Measurements from ENCODE around the gene JOSD2. TPM values are rescaled to one million over a fixed set of nuclear protein-coding genes. Genes with fewer than 3 reads are reported as not detected.

The JOSD2 gene
- total RNA-seq, 1 experiment from 2014 or later = 5.4 TPM

DNA sequence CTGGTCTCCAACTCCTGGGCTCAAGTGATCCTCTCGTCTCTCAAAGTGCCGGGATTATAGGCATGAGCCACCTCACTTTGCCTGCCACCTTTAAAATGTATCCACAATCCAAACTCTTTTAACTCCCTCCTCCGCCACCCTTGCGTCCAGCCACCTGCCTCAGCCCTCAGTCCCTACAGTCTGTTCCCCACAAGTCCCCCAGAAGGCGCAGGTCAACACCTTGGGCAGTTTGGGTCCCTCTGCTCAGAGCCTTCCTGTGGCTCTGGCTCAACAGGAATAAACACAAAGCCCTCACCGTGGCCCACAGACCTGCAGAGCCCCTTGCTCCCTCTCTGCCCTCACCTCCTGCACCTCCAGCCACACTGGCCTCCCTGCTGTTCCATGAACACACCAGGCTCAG lies 42.2 kb downstream of the JOSD2 start:
- no peak overlapping the region for H3K27ac ChIP-seq (ENCODE audit: insufficient read length, low read depth, low read length)
- H3K79me2 ChIP-seq (ENCODE audit: insufficient read depth, low read length) = no peaks in the 10 kb centered on the region
- no peak overlapping the region for H2BK20ac ChIP-seq (ENCODE audit: low read depth, low read length, poor library complexity, severe bottlenecking)
- H3K4me2 ChIP-seq (ENCODE audit: insufficient read depth, insufficient read length, low read length) = no peak overlapping the region
- no peak overlapping the region for H3T11ph ChIP-seq (ENCODE audit: low read length)
- no peaks in the 10 kb centered on the region for H3K9me3 Mint-ChIP-seq
- no peak overlapping the region for H4K5ac ChIP-seq (ENCODE audit: insufficient read length, low read depth, low read length)
- no peak overlapping the region for H2BK15ac ChIP-seq (ENCODE audit: low read depth, low read length)
- H3K4ac ChIP-seq (ENCODE audit: low read depth, low read length) = no peak overlapping the region
- H3K18ac ChIP-seq (ENCODE audit: insufficient read length, low read depth, low read length) = no peak overlapping the region
- no CpG with 5 or more reads among the region's 6 CpGs for WGBS (ENCODE audit: extremely low coverage, insufficient read length, low lambda C conversion rate)
- H3K9ac ChIP-seq (ENCODE audit: extremely low read depth, insufficient read length, low read length) = no peak overlapping the region
- no peak overlapping the region; a peak in 1 of 5 replicates for H3K4me3 Mint-ChIP-seq
- no peaks in the 10 kb centered on the region; a peak in 1 of 7 replicates for H3K36me3 Mint-ChIP-seq (ENCODE audit: insufficient read depth in 1 of 3, low read depth in 3 of 3)
- peak overlapping the region in 1 of 3 experiments; percentile 75; a peak in 1 of 7 replicates for H3K27ac Mint-ChIP-seq
- H4K91ac ChIP-seq (ENCODE audit: insufficient read length, low read depth, low read length) = no peak overlapping the region
- H2AFZ ChIP-seq (ENCODE audit: low read length) = no peak overlapping the region
- no peak overlapping the region for H3K14ac ChIP-seq (ENCODE audit: insufficient read depth, low read length)
- no peak overlapping the region for H2BK12ac ChIP-seq (ENCODE audit: insufficient read length, low read depth, low read length)
- H3K27me3 ChIP-seq (ENCODE audit: insufficient read depth, low read length) = no peaks in the 10 kb centered on the region
- no peaks in the 10 kb centered on the region for H3K9me3 ChIP-seq (ENCODE audit: control insufficient read depth, low read depth, low read length)
- H2AK5ac ChIP-seq (ENCODE audit: insufficient read length, low read length) = no peak overlapping the region
- peaks cover 7 to 8% of the 10 kb centered on the region in 2 experiments for H3K4me1 Mint-ChIP-seq
- peaks cover 9% of the 10 kb centered on the region for H3K27me3 Mint-ChIP-seq (ENCODE audit: low read depth)
- TF ChIP-seq, protein P1, sequence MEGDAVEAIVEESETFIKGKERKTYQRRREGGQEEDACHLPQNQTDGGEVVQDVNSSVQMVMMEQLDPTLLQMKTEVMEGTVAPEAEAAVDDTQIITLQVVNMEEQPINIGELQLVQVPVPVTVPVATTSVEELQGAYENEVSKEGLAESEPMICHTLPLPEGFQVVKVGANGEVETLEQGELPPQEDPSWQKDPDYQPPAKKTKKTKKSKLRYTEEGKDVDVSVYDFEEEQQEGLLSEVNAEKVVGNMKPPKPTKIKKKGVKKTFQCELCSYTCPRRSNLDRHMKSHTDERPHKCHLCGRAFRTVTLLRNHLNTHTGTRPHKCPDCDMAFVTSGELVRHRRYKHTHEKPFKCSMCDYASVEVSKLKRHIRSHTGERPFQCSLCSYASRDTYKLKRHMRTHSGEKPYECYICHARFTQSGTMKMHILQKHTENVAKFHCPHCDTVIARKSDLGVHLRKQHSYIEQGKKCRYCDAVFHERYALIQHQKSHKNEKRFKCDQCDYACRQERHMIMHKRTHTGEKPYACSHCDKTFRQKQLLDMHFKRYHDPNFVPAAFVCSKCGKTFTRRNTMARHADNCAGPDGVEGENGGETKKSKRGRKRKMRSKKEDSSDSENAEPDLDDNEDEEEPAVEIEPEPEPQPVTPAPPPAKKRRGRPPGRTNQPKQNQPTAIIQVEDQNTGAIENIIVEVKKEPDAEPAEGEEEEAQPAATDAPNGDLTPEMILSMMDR (conservative IDR thresholded peaks at IDR 0.05) = no peak
- H3K23ac ChIP-seq (ENCODE audit: insufficient read length, low read depth, low read length) = no peak overlapping the region
- H2BK120ac ChIP-seq (ENCODE audit: low read depth, low read length, poor library complexity, severe bottlenecking) = no peak overlapping the region
- H3K4me1 ChIP-seq (ENCODE audit: insufficient read depth, low read length) = no peaks in the 10 kb centered on the region
- H4K20me1 ChIP-seq (ENCODE audit: control insufficient read depth, insufficient read depth, insufficient read length) = no peaks in the 10 kb centered on the region
- no peaks in the 10 kb centered on the region for H3K79me1 ChIP-seq (ENCODE audit: insufficient read depth, low read depth, low read length, poor library complexity, severe bottlenecking)
- H3K56ac ChIP-seq (ENCODE audit: insufficient read length, low read depth, low read length) = no peak overlapping the region
- H3K23me2 ChIP-seq (ENCODE audit: insufficient read length, low read depth, low read length, poor library complexity, severe bottlenecking) = no peaks in the 10 kb centered on the region
- DNase-seq = no peak
- H4K8ac ChIP-seq (replicated peaks; ENCODE audit: insufficient read length, low read depth, low read length) = no peak overlapping the region
- no peak overlapping the region for H2BK5ac ChIP-seq (ENCODE audit: insufficient read length, low read length)

Data from H9 (cell line).